GM21737 (cell line): ENCODE measurements around the gene ABAT.

Experiments used
- ATAC-seq: cut with Tn5 transposase; IDR thresholded peaks from one replicate; pipeline ENCODE4 v1.9.1; 2021; ENCODE audit warnings: mild to moderate bottlenecking, moderate library complexity; ENCODE audit not compliant: unreplicated experiment

Gene ABAT

GRCh38 chr16:8714807-8715206, 40.4 kb downstream of the ABAT start:
- no peak for ATAC-seq

- no peak for ATAC-seq
Measured at GRCh38 chr16:8716052-8716451, 41.6 kb downstream of the ABAT start.

GRCh38 chr16:8716592-8716991, 42.2 kb downstream of the ABAT start:
- ATAC-seq = no peak

GRCh38 chr16:8717469-8717868, 43.1 kb downstream of the ABAT start:
- no peak for ATAC-seq

- ATAC-seq = no peak
Measured at GRCh38 chr16:8717892-8718415, 43.5 kb downstream of the ABAT start.

GRCh38 chr16:8718851-8719680, 44.6 kb downstream of the ABAT start:
- ATAC-seq = no peak

- no peak for ATAC-seq
Measured at GRCh38 chr16:8720080-8720966, 45.9 kb downstream of the ABAT start.

GRCh38 chr16:8720967-8721308, 46.5 kb downstream of the ABAT start:
- no peak for ATAC-seq

GRCh38 chr16:8721336-8722024, 47.1 kb downstream of the ABAT start:
- ATAC-seq = no peak

GRCh38 chr16:8722025-8722348, 47.6 kb downstream of the ABAT start:
- ATAC-seq = no peak

- ATAC-seq = no peak
Measured at GRCh38 chr16:8725513-8726178, 51.2 kb downstream of the ABAT start.

GRCh38 chr16:8727131-8727806, 52.9 kb downstream of the ABAT start:
- no peak for ATAC-seq

GRCh38 chr16:8727857-8728618, 53.6 kb downstream of the ABAT start:
- ATAC-seq = no peak

- no peak for ATAC-seq
Measured at GRCh38 chr16:8729779-8730334, 55.4 kb downstream of the ABAT start.

- ATAC-seq = no peak
Measured at GRCh38 chr16:8730335-8730915, 56.0 kb downstream of the ABAT start.

GRCh38 chr16:8733849-8734540, 59.6 kb downstream of the ABAT start:
- ATAC-seq = no peak

- ATAC-seq = no peak
Measured at GRCh38 chr16:8735574-8735973, 61.2 kb downstream of the ABAT start.

GRCh38 chr16:8736123-8736668, 61.8 kb downstream of the ABAT start:
- no peak for ATAC-seq
